HL-60 (cell line): Measurements from ENCODE around the gene TK2.

Source experiments
- GABPA ChIP-seq: IDR thresholded peaks from 2 replicates; pipeline ENCODE4 v1.6.1; 2012; ENCODE audit warnings: low read depth
- POLR2AphosphoS5 ChIP-seq: IDR thresholded peaks from 2 replicates; pipeline ENCODE4 v1.6.1; 2012; ENCODE audit warnings: low read depth
- TF ChIP-seq, protein P1 (sequence below): IDR thresholded peaks from one replicate; pipeline ENCODE4 v1.5.1; 2011; ENCODE audit warnings: low read length, control low read depth, inconsistent platforms; ENCODE audit not compliant: insufficient read depth
- TF ChIP-seq, protein P2 (sequence below): IDR thresholded peaks from 2 replicates; pipeline ENCODE4 v1.6.1; 2012; ENCODE audit warnings: low read depth; ENCODE audit not compliant: insufficient replicate concordance

DNA sequence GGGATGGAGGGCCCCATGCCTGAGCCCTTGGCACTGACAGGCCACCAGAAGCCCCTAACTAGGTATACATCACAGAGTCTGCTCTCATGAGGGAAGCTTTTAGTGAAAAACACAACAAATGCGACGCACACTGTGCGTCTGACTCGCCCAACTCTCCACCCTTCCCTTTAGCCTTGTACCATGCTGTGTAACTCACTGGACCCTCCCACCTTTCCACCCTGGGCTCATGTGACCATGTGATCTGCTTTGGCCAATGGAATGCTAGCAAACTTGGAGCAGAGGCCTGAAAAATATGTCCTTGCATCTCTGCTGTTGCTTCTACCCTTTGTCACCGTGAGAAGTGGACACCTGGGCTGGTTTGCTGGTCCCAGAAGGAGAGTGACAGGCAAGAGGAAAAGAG is 21.6 kb downstream of the TK2 start:
- TF ChIP-seq GABPA (no peak), POLR2AphosphoS5 (no peak)
- TF ChIP-seq, protein P1, sequence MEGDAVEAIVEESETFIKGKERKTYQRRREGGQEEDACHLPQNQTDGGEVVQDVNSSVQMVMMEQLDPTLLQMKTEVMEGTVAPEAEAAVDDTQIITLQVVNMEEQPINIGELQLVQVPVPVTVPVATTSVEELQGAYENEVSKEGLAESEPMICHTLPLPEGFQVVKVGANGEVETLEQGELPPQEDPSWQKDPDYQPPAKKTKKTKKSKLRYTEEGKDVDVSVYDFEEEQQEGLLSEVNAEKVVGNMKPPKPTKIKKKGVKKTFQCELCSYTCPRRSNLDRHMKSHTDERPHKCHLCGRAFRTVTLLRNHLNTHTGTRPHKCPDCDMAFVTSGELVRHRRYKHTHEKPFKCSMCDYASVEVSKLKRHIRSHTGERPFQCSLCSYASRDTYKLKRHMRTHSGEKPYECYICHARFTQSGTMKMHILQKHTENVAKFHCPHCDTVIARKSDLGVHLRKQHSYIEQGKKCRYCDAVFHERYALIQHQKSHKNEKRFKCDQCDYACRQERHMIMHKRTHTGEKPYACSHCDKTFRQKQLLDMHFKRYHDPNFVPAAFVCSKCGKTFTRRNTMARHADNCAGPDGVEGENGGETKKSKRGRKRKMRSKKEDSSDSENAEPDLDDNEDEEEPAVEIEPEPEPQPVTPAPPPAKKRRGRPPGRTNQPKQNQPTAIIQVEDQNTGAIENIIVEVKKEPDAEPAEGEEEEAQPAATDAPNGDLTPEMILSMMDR, result no peak
- TF ChIP-seq, protein P2, sequence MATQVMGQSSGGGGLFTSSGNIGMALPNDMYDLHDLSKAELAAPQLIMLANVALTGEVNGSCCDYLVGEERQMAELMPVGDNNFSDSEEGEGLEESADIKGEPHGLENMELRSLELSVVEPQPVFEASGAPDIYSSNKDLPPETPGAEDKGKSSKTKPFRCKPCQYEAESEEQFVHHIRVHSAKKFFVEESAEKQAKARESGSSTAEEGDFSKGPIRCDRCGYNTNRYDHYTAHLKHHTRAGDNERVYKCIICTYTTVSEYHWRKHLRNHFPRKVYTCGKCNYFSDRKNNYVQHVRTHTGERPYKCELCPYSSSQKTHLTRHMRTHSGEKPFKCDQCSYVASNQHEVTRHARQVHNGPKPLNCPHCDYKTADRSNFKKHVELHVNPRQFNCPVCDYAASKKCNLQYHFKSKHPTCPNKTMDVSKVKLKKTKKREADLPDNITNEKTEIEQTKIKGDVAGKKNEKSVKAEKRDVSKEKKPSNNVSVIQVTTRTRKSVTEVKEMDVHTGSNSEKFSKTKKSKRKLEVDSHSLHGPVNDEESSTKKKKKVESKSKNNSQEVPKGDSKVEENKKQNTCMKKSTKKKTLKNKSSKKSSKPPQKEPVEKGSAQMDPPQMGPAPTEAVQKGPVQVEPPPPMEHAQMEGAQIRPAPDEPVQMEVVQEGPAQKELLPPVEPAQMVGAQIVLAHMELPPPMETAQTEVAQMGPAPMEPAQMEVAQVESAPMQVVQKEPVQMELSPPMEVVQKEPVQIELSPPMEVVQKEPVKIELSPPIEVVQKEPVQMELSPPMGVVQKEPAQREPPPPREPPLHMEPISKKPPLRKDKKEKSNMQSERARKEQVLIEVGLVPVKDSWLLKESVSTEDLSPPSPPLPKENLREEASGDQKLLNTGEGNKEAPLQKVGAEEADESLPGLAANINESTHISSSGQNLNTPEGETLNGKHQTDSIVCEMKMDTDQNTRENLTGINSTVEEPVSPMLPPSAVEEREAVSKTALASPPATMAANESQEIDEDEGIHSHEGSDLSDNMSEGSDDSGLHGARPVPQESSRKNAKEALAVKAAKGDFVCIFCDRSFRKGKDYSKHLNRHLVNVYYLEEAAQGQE, result no peak
